GM21723 (cell line): ENCODE data around the gene PERCC1.

Source experiments
- ATAC-seq: cut with Tn5 transposase; IDR thresholded peaks from one replicate; pipeline ENCODE4 v1.9.1; 2021; ENCODE audit warnings: mild to moderate bottlenecking, moderate library complexity; ENCODE audit not compliant: unreplicated experiment

Gene PERCC1

GRCh38 chr16:1430759-1431496, at the start of gene PERCC1:
Gene PERCC1 (plus strand): TSS chr16:1431078. CDS start chr16:1432594, 1,516 bp downstream.
- no peak for ATAC-seq

- no peak for ATAC-seq
These were observed 49.1 kb upstream of the PERCC1 start for GRCh38 chr16:1381612-1382406.

- no peak for ATAC-seq
These were observed 47.3 kb upstream of the PERCC1 start for GRCh38 chr16:1383556-1383955.

- ATAC-seq = no peak
These were observed 45.6 kb upstream of the PERCC1 start for GRCh38 chr16:1385232-1385631.

GRCh38 chr16:1387331-1387730, 43.5 kb upstream of the PERCC1 start:
- ATAC-seq = no peak

- no peak for ATAC-seq
These were observed 41.1 kb upstream of the PERCC1 start for GRCh38 chr16:1389762-1390161.

GRCh38 chr16:1390239-1390779, 40.6 kb upstream of the PERCC1 start:
- ATAC-seq = no peak

GRCh38 chr16:1392826-1393225, 38.1 kb upstream of the PERCC1 start:
- no peak for ATAC-seq

- ATAC-seq = no peak
These were observed 37.2 kb upstream of the PERCC1 start for GRCh38 chr16:1393613-1394176.

GRCh38 chr16:1394367-1394951, 36.4 kb upstream of the PERCC1 start:
- ATAC-seq = no peak

GRCh38 chr16:1395444-1396031, 35.3 kb upstream of the PERCC1 start:
- no peak for ATAC-seq

- ATAC-seq = no peak
These were observed 33.1 kb upstream of the PERCC1 start for GRCh38 chr16:1397779-1398178.

- no peak for ATAC-seq
These were observed 32.5 kb upstream of the PERCC1 start for GRCh38 chr16:1398351-1398750.

GRCh38 chr16:1398826-1399581, 31.9 kb upstream of the PERCC1 start:
- no peak for ATAC-seq

GRCh38 chr16:1401061-1401757, 29.7 kb upstream of the PERCC1 start:
- ATAC-seq = no peak

- no peak for ATAC-seq
These were observed 29.1 kb upstream of the PERCC1 start for GRCh38 chr16:1401758-1402154.

GRCh38 chr16:1403036-1403435, 27.8 kb upstream of the PERCC1 start:
- no peak for ATAC-seq

GRCh38 chr16:1403733-1404132, 27.1 kb upstream of the PERCC1 start:
- no peak for ATAC-seq

- peak; percentile 17 for ATAC-seq
These were observed 23.1 kb upstream of the PERCC1 start for GRCh38 chr16:1407753-1408152.
